ENCODE data around the gene PRR3.

The PRR3 gene

GRCh38 chr6:30537931-30538330, 19.2 kb upstream of the PRR3 start:
- no peak for DNase-seq (ENCODE audit: low spot score)

GRCh38 chr6:30541515-30542403, 15.3 kb upstream of the PRR3 start:
- peak; percentile 92 for DNase-seq (ENCODE audit: low spot score)

- no peak for DNase-seq (ENCODE audit: low spot score)
These were observed 14.7 kb upstream of the PRR3 start for GRCh38 chr6:30542404-30542725.

- DNase-seq (ENCODE audit: low spot score), result peak; percentile 48
These were observed 14.2 kb upstream of the PRR3 start for GRCh38 chr6:30542915-30543314.

GRCh38 chr6:30543821-30544220, 13.3 kb upstream of the PRR3 start:
- DNase-seq (ENCODE audit: low spot score), result no peak

GRCh38 chr6:30544666-30545272, 12.3 kb upstream of the PRR3 start:
- DNase-seq (ENCODE audit: low spot score), result peak; percentile 89

- DNase-seq (ENCODE audit: low spot score), result no peak
These were observed 9.6 kb upstream of the PRR3 start for GRCh38 chr6:30547454-30547853.

- DNase-seq (ENCODE audit: low spot score), result peak; percentile 22
These were observed 8.7 kb upstream of the PRR3 start for GRCh38 chr6:30548375-30548774.

- DNase-seq (ENCODE audit: low spot score), result no peak
These were observed 2.7 kb upstream of the PRR3 start for GRCh38 chr6:30554404-30554803.

- DNase-seq (ENCODE audit: low spot score), result peak; percentile 40
These were observed 1.9 kb upstream of the PRR3 start for GRCh38 chr6:30554962-30555815.

- DNase-seq (ENCODE audit: low spot score), result no peak
These were observed 1.4 kb upstream of the PRR3 start for GRCh38 chr6:30555816-30556065.

- peak; percentile 87 for DNase-seq (ENCODE audit: low spot score)
These were observed 809 bp upstream of the PRR3 start, which contains the start of gene GNL1 for GRCh38 chr6:30556066-30556905. Gene GNL1, minus strand, starts transcription at chr6:30556489. Its CDS starts 286 bp downstream, at chr6:30556203.

- DNase-seq (ENCODE audit: low spot score), result no peak
These were observed 537 bp downstream of the PRR3 start for GRCh38 chr6:30557683-30557981.

GRCh38 chr6:30560930-30561329, 3.8 kb downstream of the PRR3 start:
- DNase-seq (ENCODE audit: low spot score), result no peak

GRCh38 chr6:30562470-30563425, 5.7 kb downstream of the PRR3 start:
- no peak for DNase-seq (ENCODE audit: low spot score)

- no peak for DNase-seq (ENCODE audit: low spot score)
These were observed 7.0 kb downstream of the PRR3 start for GRCh38 chr6:30564114-30564513.

GRCh38 chr6:30565772-30566171, 8.7 kb downstream of the PRR3 start:
- no peak for DNase-seq (ENCODE audit: low spot score)

GRCh38 chr6:30568245-30568644, 11.2 kb downstream of the PRR3 start:
- peak; percentile 43 for DNase-seq (ENCODE audit: low spot score)

GRCh38 chr6:30570263-30570662, 13.2 kb downstream of the PRR3 start:
- no peak for DNase-seq (ENCODE audit: low spot score)

GRCh38 chr6:30570740-30571074, 13.6 kb downstream of the PRR3 start:
- peak; percentile 47 for DNase-seq (ENCODE audit: low spot score)

- peak; percentile 96 for DNase-seq (ENCODE audit: low spot score)
These were observed 14.1 kb downstream of the PRR3 start, which contains the start of gene ABCF1 for GRCh38 chr6:30571075-30571761. Gene ABCF1, plus strand, starts transcription at chr6:30571442. Its CDS starts 46 bp downstream, at chr6:30571488.
